GM12878 (cell line): ENCODE data around the gene GPM6B. TPM values are rescaled to one million over a fixed set of nuclear protein-coding genes. Genes with fewer than 3 reads are reported as not detected.

ENCODE experiments used
- ATAC-seq: fragments of 200-7000 bp; cut with Tn5 transposase; 3 replicates; pipeline ENCODE4 v1.9.1; 2020; ENCODE audit warnings: mild to moderate bottlenecking, moderate library complexity
- BruUV-seq: library from RNA; stranded (reverse); fragments of 400-500 nt; replicated peaks from 2 replicates; lab custom pipeline; 2021; lab: Mats Ljungman, UMichigan
- CTCF ChIA-PET: fragments of 300-600 bp; sonication (Branson Sonifier 250); formaldehyde crosslinking; extraction: SDS; loops from one replicate; lab custom pipeline; 2021; ENCODE audit warnings: inconsistent platforms; lab: Yijun Ruan, JAX
- POLR2A ChIA-PET: fragments of 350-600 bp; formaldehyde crosslinking; extraction: SDS; loops from one replicate; lab custom pipeline; 2021; ENCODE audit warnings: inconsistent platforms; lab: Charles Lee
- RAD21 ChIA-PET: fragments of 300-600 bp; sonication (Branson Sonifier 250); formaldehyde crosslinking; loops from one replicate; lab custom pipeline; 2023; ENCODE audit warnings: antibody characterized with exemption; ENCODE audit not compliant: unreplicated experiment; lab: Charles Lee
- SMC1A ChIA-PET: fragments of 300-600 bp; sonication (Branson Sonifier 250); formaldehyde crosslinking; loops from one replicate; lab custom pipeline; 2023; ENCODE audit not compliant: unreplicated experiment, uncharacterized antibody; lab: Charles Lee
- DNase-seq: peaks from one replicate; pipeline ENCODE4 v3.0.0-alpha.2; 2011; ENCODE audit warnings: low read depth, low spot score
- FAIRE-seq: peaks from 3 replicates; lab custom pipeline; 2011; peaks lifted over from hg19 to GRCh38; lab: Jason Lieb, UNC
- H2AFZ ChIP-seq: 2 replicates; pipeline ENCODE4 v1.6.0; 2011; ENCODE audit warnings: low read depth, low read length, control low read depth; ENCODE audit not compliant: control insufficient read depth
- H3K27ac ChIP-seq: 2 replicates; pipeline ENCODE4 v1.5.1; 2011; ENCODE audit warnings: control low read depth; ENCODE audit not compliant: control insufficient read depth, insufficient read depth
- H3K27me3 ChIP-seq, 2 experiments: replicated peaks in 1 of 2; 2 replicates each; pipeline versions ENCODE4 v1.6.0 to v1.6.1; 2011; ENCODE audit warnings: low read length in 1 of 2; ENCODE audit not compliant: control insufficient read depth in 2 of 2, insufficient read depth in 2 of 2
- H3K36me3 ChIP-seq, 2 experiments: 2 replicates each; pipeline ENCODE4 v1.5.1; 2011; ENCODE audit warnings: low read length in 1 of 2; ENCODE audit not compliant: control insufficient read depth in 2 of 2, insufficient read depth in 2 of 2
- H3K4me1 ChIP-seq: 2 replicates; pipeline ENCODE4 v1.6.1; 2011; ENCODE audit warnings: mild to moderate bottlenecking, low read length, moderate library complexity, mixed read lengths; ENCODE audit not compliant: control insufficient read depth, insufficient read depth
- H3K4me2 ChIP-seq: 2 replicates; pipeline ENCODE4 v1.6.0; 2011; ENCODE audit warnings: control low read depth; ENCODE audit not compliant: control insufficient read depth, insufficient read depth
- H3K4me3 ChIP-seq: fragments of 200-600 bp; sonication (generic); 2 replicates; pipeline ENCODE4 v1.5.1; 2016
- H3K79me2 ChIP-seq: 2 replicates; pipeline ENCODE4 v1.6.0; 2011; ENCODE audit warnings: low read length; ENCODE audit not compliant: control insufficient read depth, insufficient read depth
- H3K9ac ChIP-seq: 2 replicates; pipeline ENCODE4 v1.8.0; 2011; ENCODE audit warnings: low read length, control low read depth, mixed read lengths; ENCODE audit not compliant: control insufficient read depth, insufficient read depth
- H3K9me3 ChIP-seq: replicated peaks from 3 replicates; pipeline ENCODE4 v1.5.1; 2011; ENCODE audit warnings: mild to moderate bottlenecking, low read length; ENCODE audit not compliant: control insufficient read depth, insufficient read depth
- H4K20me1 ChIP-seq: 2 replicates; pipeline ENCODE4 v1.6.0; 2011; ENCODE audit not compliant: control insufficient read depth, insufficient read depth
- ASH2L ChIP-seq: fragments of 300-600, 200-600 bp; sonication (generic); IDR thresholded peaks from 2 replicates; pipeline ENCODE4 v1.6.1; 2017; ENCODE audit warnings: low read depth, mild to moderate bottlenecking, borderline replicate concordance
- CBFB ChIP-seq: IDR thresholded peaks from 2 replicates; pipeline ENCODE4 v1.6.1; 2016; ENCODE audit warnings: antibody characterized with exemption, low read depth
- JUND ChIP-seq: IDR thresholded peaks from 2 replicates; pipeline ENCODE4 v1.6.1; 2012; ENCODE audit warnings: low read depth, mild to moderate bottlenecking, low read length, improper control_type of control experiment, moderate library complexity
- MAX ChIP-seq: IDR thresholded peaks from 2 replicates; pipeline ENCODE4 v1.6.1; 2012; ENCODE audit warnings: low read depth, low read length, improper control_type of control experiment
- NFXL1 ChIP-seq: fragments of 450-650 bp; IDR thresholded peaks from 2 replicates; pipeline ENCODE4 v1.6.1; 2017; ENCODE audit warnings: antibody characterized with exemption, mild to moderate bottlenecking, borderline replicate concordance
- NR2C2 ChIP-seq: IDR thresholded peaks from 2 replicates; pipeline ENCODE4 v1.6.1; 2011; ENCODE audit warnings: borderline replicate concordance, low read depth; ENCODE audit not compliant: control insufficient read depth, insufficient read length
- SKIL ChIP-seq: fragments of 450-650 bp; IDR thresholded peaks from 2 replicates; pipeline ENCODE4 v1.6.1; 2017; ENCODE audit warnings: mild to moderate bottlenecking, low read depth, inconsistent platforms; ENCODE audit not compliant: poor library complexity, severe bottlenecking
- SPI1 ChIP-seq: IDR thresholded peaks from 2 replicates; pipeline ENCODE4 v1.6.1; 2011; ENCODE audit warnings: low read depth, mild to moderate bottlenecking, low read length, moderate library complexity, borderline replicate concordance; ENCODE audit not compliant: insufficient read depth
- USF2 ChIP-seq: IDR thresholded peaks from 2 replicates; pipeline ENCODE4 v1.6.1; 2011; ENCODE audit warnings: low read depth, low read length, improper control_type of control experiment, borderline replicate concordance
- ZBTB4 ChIP-seq: fragments of 450-650 bp; formaldehyde crosslinking; IDR thresholded peaks from 2 replicates; pipeline ENCODE4 v1.4.0; 2022; ENCODE audit warnings: mild to moderate bottlenecking, moderate library complexity
- ZNF384 ChIP-seq: IDR thresholded peaks from 2 replicates; pipeline ENCODE4 v1.6.1; 2012; ENCODE audit warnings: low read depth, mild to moderate bottlenecking, low read length, improper control_type of control experiment, borderline replicate concordance
- ZSCAN29 ChIP-seq: fragments of 450-650 bp; IDR thresholded peaks from 2 replicates; pipeline ENCODE4 v1.6.1; 2017; ENCODE audit warnings: mild to moderate bottlenecking, moderate library complexity
- WGBS: methylation state at CpG from one replicate; pipeline ENCODE4 v1.1.6; 2016; ENCODE audit warnings: low lambda C conversion rate; ENCODE audit not compliant: insufficient replicate concordance, insufficient coverage; ENCODE audit errors: missing lambda C conversion rate; 5-methylcytosine and 5-hydroxymethylcytosine counted together
- in situ Hi-C: fragments of 300-500 bp; cut with MboI; formaldehyde crosslinking; loops from 9 replicates; pipeline ENCODE4 v1.14.3; 2018; ENCODE audit warnings: mixed read lengths
- intact Hi-C: fragments of 100-400 bp; cut with micrococcal nuclease; formaldehyde crosslinking; loops from one replicate; pipeline ENCODE4 v1.14.2; 2022; ENCODE audit not compliant: unreplicated experiment
- polyA plus RNA-seq, 11 experiments: library from polyadenylated mRNA; depleted of rRNA in 4 of 11; unstranded in 6 of 11; stranded (reverse) in 5 of 11; fragments of >200 nt; fragmentation: Nextera tagmentation in 4 of 11; fragmentation: Illumina TruSeq in 1 of 11; extraction: Ambion mirVana in 4 of 11; extraction: Trizol in 1 of 11; gene quantifications; 1 replicate in 1 of 11; 2 replicates in 10 of 11; pipeline versions ENCODE4 v1.2.1 to v1.2.3, GENCODE V29; 2011 to 2016; ENCODE audit warnings: inconsistent platforms in 2 of 11, missing spikeins in 2 of 11, low read depth in 1 of 11
- total RNA-seq, 4 experiments: library from RNA; depleted of rRNA in 3 of 4; stranded (reverse); fragments of >200 nt in 3 of 4; fragmentation: Illumina TruSeq in 1 of 4; extraction: Trizol in 1 of 4; gene quantifications; 2 replicates each; pipeline versions ENCODE4 v1.2.1 to v1.2.3, GENCODE V29; 2013 to 2021

The GPM6B gene
- total and polyA plus RNA-seq, 10 of the 15 experiments (the other 5 are each of a cell fraction or from before 2014, with no cell fraction given), result 0.01 to 2.6 (median 0.37) TPM; not detected in 2

GRCh38 chrX:13816176-13816575 is 717 bp downstream of the GPM6B start:
- H3K9ac ChIP-seq, result no peak overlapping the region
- ChIA-PET POLR2A (no interaction called here), SMC1A (interaction anchor here (1.3 kb wide), 1 partner anchor 10 kb away, joined by 3 read pairs; no protein-coding TSS in a partner anchor), RAD21 (no interaction called here), CTCF (no interaction called here)
- no peak for DNase-seq
- intact Hi-C loops, result no loop called here
- no peaks in the 10 kb centered on the region for H3K36me3 ChIP-seq
- no peaks in the 10 kb centered on the region for H4K20me1 ChIP-seq
- in situ Hi-C loops, result no loop called here
- H2AFZ ChIP-seq, result no peak overlapping the region
- ATAC-seq, result no peak
- WGBS, result 36% methylated on average over 6 of the region's 6 CpGs
- no peaks in the 10 kb centered on the region for H3K9me3 ChIP-seq
- no peaks in the 10 kb centered on the region for H3K79me2 ChIP-seq
- no peaks in the 10 kb centered on the region for H3K4me1 ChIP-seq
- no peak overlapping the region for H3K27ac ChIP-seq
- no peak overlapping the region for H3K4me2 ChIP-seq
- no peaks in the 10 kb centered on the region; a peak in 1 of 4 replicates for H3K27me3 ChIP-seq
- BruUV-seq, result no TSS peak
- no peak overlapping the region for H3K4me3 ChIP-seq
- TF ChIP-seq ZNF384 (no peak), NR2C2 (no peak), SPI1 (no peak), ASH2L (no peak), ZSCAN29 (no peak), CBFB (no peak), NFXL1 (no peak), MAX (no peak), USF2 (no peak), ZBTB4 (CRISPR knock-in tag) (no peak), SKIL (no peak), JUND (no peak)
- no peak for FAIRE-seq
